Endothelial cell of umbilical vein (primary cell): Measurements from ENCODE around the gene ABHD14A. TPM values are rescaled to one million over a fixed set of nuclear protein-coding genes. Genes with fewer than 3 reads are reported as not detected.

Source experiments
- BruUV-seq: library from RNA; stranded (reverse); fragments of 400-500 nt; replicated peaks from 2 replicates; lab custom pipeline; 2021; lab: Mats Ljungman, UMichigan
- CTCF ChIA-PET: fragments of 300-600, 350-600 bp; sonication (Branson Sonifier 250); formaldehyde crosslinking; loops from one replicate; lab custom pipeline; 2021; ENCODE audit warnings: antibody characterized with exemption, inconsistent platforms; lab: Charles Lee
- POLR2A ChIA-PET: fragments of 300-600, 350-600 bp; sonication (Branson Sonifier 250); formaldehyde crosslinking; loops from one replicate; lab custom pipeline; 2021; ENCODE audit warnings: antibody characterized with exemption, inconsistent platforms; lab: Charles Lee
- DNase-seq: peaks from one replicate; pipeline ENCODE4 v3.0.0-alpha.2; 2011; ENCODE audit warnings: low read depth, low spot score
- FAIRE-seq: peaks from 2 replicates; lab custom pipeline; 2011; peaks lifted over from hg19 to GRCh38; lab: Jason Lieb, UNC
- H2AFZ ChIP-seq: 2 replicates; pipeline ENCODE4 v1.6.0; 2012; ENCODE audit warnings: low read depth, low read length, control low read depth, inconsistent platforms
- H3K27ac ChIP-seq: 2 replicates; pipeline ENCODE4 v1.5.1; 2011; ENCODE audit warnings: low read depth, mild to moderate bottlenecking, control low read depth, low read length, moderate library complexity; ENCODE audit not compliant: insufficient read depth
- H3K27me3 ChIP-seq, 2 experiments: 2 replicates each; pipeline versions ENCODE4 v1.6.0 to v1.6.1; 2011; ENCODE audit warnings: low read length in 2 of 2, mixed read lengths in 1 of 2; ENCODE audit not compliant: control insufficient read depth in 2 of 2, insufficient read depth in 2 of 2
- H3K36me3 ChIP-seq, 2 experiments: 2 replicates in 1 of 2; 3 replicates in 1 of 2; pipeline ENCODE4 v1.5.1; 2011; ENCODE audit warnings: low read length in 2 of 2, mild to moderate bottlenecking in 1 of 2, moderate library complexity in 1 of 2; ENCODE audit not compliant: control insufficient read depth in 2 of 2, insufficient read depth in 2 of 2; ENCODE audit errors: extremely low read depth in 1 of 2
- H3K4me1 ChIP-seq: 3 replicates; pipeline ENCODE4 v1.5.1; 2011; ENCODE audit warnings: mild to moderate bottlenecking, low read length; ENCODE audit not compliant: control insufficient read depth, insufficient read depth; ENCODE audit errors: extremely low read depth
- H3K4me2 ChIP-seq: 2 replicates; pipeline ENCODE4 v1.6.1; 2011; ENCODE audit warnings: low read length, control low read depth, mixed read lengths; ENCODE audit not compliant: insufficient read depth
- H3K4me3 ChIP-seq, 3 experiments: fragments of 200-600 bp in 1 of 3; sonication (generic), shearing (Covaris generic) in 1 of 3; replicated peaks in 1 of 3; 2 replicates each; pipeline ENCODE4 v1.5.1; 2011 to 2016; ENCODE audit warnings: control low read depth in 3 of 3, low read length in 3 of 3, mild to moderate bottlenecking in 2 of 3, inconsistent platforms in 1 of 3, low read depth in 1 of 3, moderate library complexity in 1 of 3; ENCODE audit not compliant: insufficient read depth in 1 of 3
- H3K79me2 ChIP-seq: 2 replicates; pipeline ENCODE4 v1.6.0; 2012; ENCODE audit warnings: low read length, inconsistent platforms; ENCODE audit not compliant: control insufficient read depth, insufficient read depth
- H3K9ac ChIP-seq: replicated peaks from 2 replicates; pipeline ENCODE3; 2011; ENCODE audit warnings: low read length, control low read depth; ENCODE audit not compliant: insufficient read depth; ENCODE audit errors: extremely low read depth
- H3K9me1 ChIP-seq: replicated peaks from 3 replicates; pipeline ENCODE4 v1.6.0; 2011; ENCODE audit warnings: mild to moderate bottlenecking, low read length; ENCODE audit not compliant: control insufficient read depth, insufficient read depth; ENCODE audit errors: extremely low read depth
- H3K9me3 ChIP-seq: replicated peaks from 2 replicates; pipeline ENCODE4 v1.5.1; 2012; ENCODE audit warnings: low read length, inconsistent platforms; ENCODE audit not compliant: control insufficient read depth, insufficient read depth
- H4K20me1 ChIP-seq: replicated peaks from 2 replicates; pipeline ENCODE3; 2011; ENCODE audit warnings: mild to moderate bottlenecking, low read length; ENCODE audit not compliant: control insufficient read depth, insufficient read depth; ENCODE audit errors: extremely low read depth
- CTCF ChIP-seq, 2 donors: IDR thresholded peaks; 1 replicate in 1 of 2; 2 replicates in 1 of 2; pipeline ENCODE4 v1.5.1; 2011; ENCODE audit warnings: low read length in 2 of 2, mild to moderate bottlenecking in 2 of 2, moderate library complexity in 2 of 2, control low read depth in 1 of 2, inconsistent platforms in 1 of 2, low read depth in 1 of 2; ENCODE audit not compliant: insufficient read depth in 1 of 2; ENCODE audit errors: extremely low read depth in 1 of 2
- EZH2 ChIP-seq: IDR thresholded peaks from 2 replicates; pipeline ENCODE4 v1.6.1; 2012; ENCODE audit warnings: borderline replicate concordance, low read depth, mild to moderate bottlenecking, moderate library complexity, low read length, inconsistent platforms; ENCODE audit not compliant: severe bottlenecking
- FOS ChIP-seq: IDR thresholded peaks from 2 replicates; pipeline ENCODE4 v1.6.1; 2011; ENCODE audit warnings: mild to moderate bottlenecking, low read length, moderate library complexity, borderline replicate concordance; ENCODE audit not compliant: insufficient read depth
- GATA2 ChIP-seq: IDR thresholded peaks from 2 replicates; pipeline ENCODE4 v1.7.0; 2011; ENCODE audit warnings: low read depth, mild to moderate bottlenecking, moderate library complexity, mixed read lengths, low read length; ENCODE audit not compliant: insufficient read length, insufficient read depth
- JUN ChIP-seq: IDR thresholded peaks from 2 replicates; pipeline ENCODE4 v1.6.1; 2011; ENCODE audit warnings: borderline replicate concordance, low read depth; ENCODE audit not compliant: insufficient read length, insufficient read depth
- MAX ChIP-seq: IDR thresholded peaks from 2 replicates; pipeline ENCODE4 v1.6.1; 2011; ENCODE audit not compliant: insufficient read depth, insufficient read length
- MYC ChIP-seq: IDR thresholded peaks from one replicate; pipeline ENCODE4 v1.6.1; 2011; ENCODE audit warnings: mild to moderate bottlenecking, low read depth, low read length
- POLR2A ChIP-seq: IDR thresholded peaks from 2 replicates; pipeline ENCODE4 v1.6.1; 2012; ENCODE audit warnings: low read depth, mild to moderate bottlenecking, control low read depth, low read length
- POLR2AphosphoS5 ChIP-seq: IDR thresholded peaks from 2 replicates; pipeline ENCODE4 v1.6.1; 2012; ENCODE audit warnings: low read depth, mild to moderate bottlenecking, control low read depth, low read length, moderate library complexity; ENCODE audit not compliant: insufficient read depth
- dilution Hi-C: fragments of 300-500 bp; cut with MboI; formaldehyde crosslinking; loops from one replicate; pipeline ENCODE4 v1.15.0; 2019; ENCODE audit warnings: low sequenced_read_pairs; ENCODE audit not compliant: extremely low pct_ligation_motif_present
- intact Hi-C: fragments of 100-400 bp; cut with micrococcal nuclease; formaldehyde crosslinking; loops from one replicate; pipeline ENCODE4 v1.10.0; 2022
- polyA plus RNA-seq, 4 experiments: library from polyadenylated mRNA; depleted of rRNA in 3 of 4; stranded (reverse) in 3 of 4; unstranded in 1 of 4; fragments of >200 nt; gene quantifications; 2 replicates each; pipeline versions ENCODE4 v1.2.1 to v1.2.3, GENCODE V29; 2011 to 2012; ENCODE audit warnings: missing spikeins in 1 of 4
- total RNA-seq: library from RNA; stranded (reverse); gene quantifications from 2 replicates; pipeline ENCODE4 v1.2.3, GENCODE V29; 2021

The ABHD14A gene
- total and polyA plus RNA-seq, 2 donors (not counting 3 experiments of a cell fraction or from before 2014, with no cell fraction given): 6.6 to 23.7 TPM

- H3K9me3 ChIP-seq: no peaks in the 10 kb centered on the region
- no peaks in the 10 kb centered on the region for H3K9me1 ChIP-seq
- peak within 1 kb of the TSS; percentile 87 for H2AFZ ChIP-seq
- BruUV-seq: no TSS peak
- peak; percentile 70 for TF ChIP-seq POLR2AphosphoS5
- no peak for TF ChIP-seq GATA2
- TF ChIP-seq MAX: no peak
- no peak for TF ChIP-seq MYC
- H3K27ac ChIP-seq: peak within 1 kb of the TSS; percentile 59
- H3K4me1 ChIP-seq: peaks cover 4% of the 10 kb centered on the region
- H3K4me3 ChIP-seq: peak within 1 kb of the TSS; percentile 37 to 75 (median 68)
- no peaks in the 10 kb centered on the region for H3K27me3 ChIP-seq
- ChIA-PET CTCF (interaction anchor here (3.4 to 3.5 kb wide), 2 partner anchors 10 to 14 kb away, joined by 13 to 14 read pairs; partner anchors contain the start of gene ACY1), POLR2A (no interaction called here)
- no peaks in the 10 kb centered on the region for H3K79me2 ChIP-seq
- H3K9ac ChIP-seq: peak within 1 kb of the TSS; percentile 89
- peak within 1 kb of the TSS; percentile 83 for H3K4me2 ChIP-seq
- H4K20me1 ChIP-seq: no peaks in the 10 kb centered on the region
- DNase-seq (peak; percentile 45), FAIRE-seq (peak; percentile 21)
- intact Hi-C loops (loop anchor here (1.0 kb wide), 2 partner anchors 11 to 25 kb away; partner anchors contain the start of gene PARP3), dilution Hi-C loops (no loop called here)
- no peaks in the 10 kb centered on the region for H3K36me3 ChIP-seq
Measured at GRCh38 chr3:51967384-51968169, 7.3 kb upstream of the ABHD14A start, which contains the start of gene PCBP4. Gene PCBP4 (minus strand): TSS chr3:51967454. CDS start chr3:51961240, 6,214 bp downstream.

- Histone ChIP-seq H3K79me2 (no peaks in the 10 kb centered on the region), H3K9ac (peak overlapping the region; percentile 73), H2AFZ (peak overlapping the region; percentile 65), H3K4me1 (peaks cover 4% of the 10 kb centered on the region), H3K36me3 (no peaks in the 10 kb centered on the region), H3K9me1 (no peaks in the 10 kb centered on the region), H3K4me2 (peak overlapping the region; percentile 83), H3K9me3 (no peaks in the 10 kb centered on the region), H3K27me3 (no peaks in the 10 kb centered on the region), H4K20me1 (no peaks in the 10 kb centered on the region), H3K27ac (peak overlapping the region; percentile 47), H3K4me3 (peak overlapping the region; percentile 37 to 63 (median 39))
- intact Hi-C loops (no loop called here), dilution Hi-C loops (no loop called here)
- DNase-seq: no peak
- CTCF ChIA-PET: interaction anchor here (3.4 to 3.5 kb wide), 2 partner anchors 11 to 14 kb away, joined by 13 to 14 read pairs; partner anchors contain the start of gene ACY1
- no TSS peak for BruUV-seq
- POLR2A ChIA-PET: interaction anchor here (0.9 kb wide), 1 partner anchor 15 kb away, joined by 3 read pairs; the partner anchor contains the start of gene ACY1
- no peak for TF ChIP-seq CTCF (IDR thresholded peaks at IDR 0.05; ENCODE audit: extremely low read depth in 1 of 2, insufficient read depth in 1 of 2, low read depth in 1 of 2, low read length in 2 of 2)
- no peak for TF ChIP-seq JUN
- no peak for TF ChIP-seq POLR2AphosphoS5
- TF ChIP-seq MAX: no peak
- TF ChIP-seq POLR2A: no peak
- TF ChIP-seq GATA2: no peak
- no peak for TF ChIP-seq EZH2
- TF ChIP-seq MYC: no peak
- no peak for TF ChIP-seq FOS
- no peak for FAIRE-seq
Measured at GRCh38 chr3:51968170-51968775, 6.6 kb upstream of the ABHD14A start.
